Erythroblast (primary cell): Measurements from ENCODE around the gene CDKN1A.

Experiments
- DNase-seq, 2 experiments: peaks; one replicate each; lab custom pipeline; 2025; lab: John Stamatoyannopoulos, UW
- GATA1 ChIP-seq: IDR thresholded peaks from 2 replicates; pipeline ENCODE4 v1.6.1; 2011; ENCODE audit warnings: low read depth, mild to moderate bottlenecking, control low read depth, low read length, moderate library complexity
- POLR2A ChIP-seq: IDR thresholded peaks from 2 replicates; pipeline ENCODE4 v1.6.1; 2011; ENCODE audit warnings: mild to moderate bottlenecking, low read length

Gene CDKN1A

DNA sequence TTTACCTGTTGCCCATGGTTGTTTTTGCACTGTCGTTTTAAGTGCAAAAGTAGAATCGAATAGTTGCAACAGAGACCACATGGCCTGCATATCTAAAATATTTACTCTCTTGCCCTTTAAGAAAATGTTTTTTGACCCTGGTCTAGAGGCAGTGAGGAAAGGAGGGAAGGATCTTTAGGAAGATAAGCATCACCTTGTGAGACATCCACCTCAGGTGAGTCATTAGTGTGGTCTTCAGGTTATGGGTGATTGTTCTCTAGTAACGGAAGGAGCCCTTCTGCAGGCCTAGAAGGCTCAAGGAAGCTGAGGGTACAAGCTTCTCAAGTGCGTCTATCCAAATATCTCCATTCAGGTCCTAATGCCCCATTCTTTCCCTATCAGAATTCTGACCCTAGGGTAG is 12.5 kb downstream of the CDKN1A start:
- no peak for DNase-seq
- no peak for TF ChIP-seq POLR2A
- TF ChIP-seq GATA1, result no peak

DNA sequence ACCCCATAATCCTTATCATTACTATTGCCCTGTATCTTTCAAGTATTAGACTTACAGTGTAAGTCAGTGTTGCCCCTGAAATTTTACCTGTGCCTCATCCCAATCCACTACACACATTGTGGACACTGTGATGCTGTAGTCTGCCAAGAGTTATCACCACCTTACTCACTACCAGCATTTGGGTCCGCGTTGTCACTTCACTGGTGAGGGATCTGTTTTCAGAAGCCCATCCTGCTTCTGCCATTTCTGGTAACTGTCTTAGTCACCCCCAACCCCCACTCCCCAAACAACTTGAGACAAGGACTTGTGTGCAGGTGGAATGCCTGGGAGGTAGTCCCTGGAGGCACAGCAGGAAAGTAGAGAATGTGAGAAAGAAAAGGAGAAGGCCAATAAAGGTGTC is 13.1 kb downstream of the CDKN1A start:
- no peak for TF ChIP-seq GATA1
- no peak for TF ChIP-seq POLR2A
- DNase-seq, result no peak

DNA sequence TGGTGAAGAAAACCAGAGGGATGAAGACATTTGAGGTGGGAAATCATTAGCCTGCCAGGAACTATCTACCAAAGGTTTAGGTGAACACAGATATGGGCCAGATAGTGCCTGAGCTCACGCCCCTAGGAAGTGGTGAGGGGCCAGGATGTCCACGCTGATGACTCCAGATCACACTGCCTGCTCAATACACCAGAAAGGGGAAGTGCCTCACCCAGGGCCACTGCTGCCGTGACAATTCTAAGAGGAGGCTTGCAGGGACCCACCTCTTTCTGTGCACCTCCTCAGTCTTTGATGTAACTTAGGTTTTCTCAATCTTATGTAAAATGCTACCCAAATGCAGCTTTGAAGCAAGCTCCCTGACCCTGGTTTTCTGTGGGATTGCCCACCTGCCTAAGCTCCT is 13.7 kb downstream of the CDKN1A start:
- DNase-seq, result no peak
- no peak for TF ChIP-seq POLR2A
- TF ChIP-seq GATA1, result no peak

DNA sequence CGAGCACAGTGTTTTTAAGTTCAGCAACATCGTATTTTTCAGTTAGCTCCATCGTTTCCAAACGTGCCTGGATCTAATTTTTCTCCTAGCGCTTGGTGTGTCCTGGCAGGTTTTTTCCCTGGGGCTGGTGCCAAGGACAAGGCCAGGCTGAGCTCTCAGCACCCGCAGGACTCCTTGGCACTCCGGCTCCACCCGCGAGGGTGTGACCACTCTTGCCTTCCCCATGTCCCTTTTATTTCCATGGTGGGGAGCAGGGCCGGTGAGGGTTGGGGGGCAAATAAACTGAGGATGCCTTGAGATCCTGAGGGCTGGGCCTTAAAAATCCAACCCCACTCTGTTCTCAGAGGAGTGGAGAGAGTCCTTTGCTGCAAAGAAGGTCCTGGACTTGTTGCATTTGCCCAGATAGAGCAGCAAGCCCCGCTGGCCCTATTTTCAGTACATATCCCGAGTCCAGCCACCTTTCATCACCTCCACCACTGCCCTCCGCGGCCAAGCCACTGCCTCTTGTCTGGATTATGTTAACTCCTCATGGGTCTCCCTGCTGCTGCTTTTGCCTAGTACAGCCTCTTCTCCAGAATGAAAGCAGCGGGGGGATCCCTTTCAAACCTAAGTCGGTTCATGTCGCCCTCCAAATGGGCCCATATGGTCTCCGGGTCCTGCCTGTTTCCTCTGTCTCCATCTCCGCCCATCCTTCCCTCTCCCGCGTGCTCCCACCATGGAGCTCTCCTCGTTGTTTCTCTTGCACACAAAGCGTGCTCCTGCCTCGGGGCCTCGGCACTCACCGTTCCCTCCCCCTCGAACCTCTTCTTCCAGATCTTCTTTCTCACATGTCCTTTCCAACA is 14.6 kb downstream of the CDKN1A start:
- no peak for DNase-seq
- TF ChIP-seq GATA1 (no peak), POLR2A (no peak)

DNA sequence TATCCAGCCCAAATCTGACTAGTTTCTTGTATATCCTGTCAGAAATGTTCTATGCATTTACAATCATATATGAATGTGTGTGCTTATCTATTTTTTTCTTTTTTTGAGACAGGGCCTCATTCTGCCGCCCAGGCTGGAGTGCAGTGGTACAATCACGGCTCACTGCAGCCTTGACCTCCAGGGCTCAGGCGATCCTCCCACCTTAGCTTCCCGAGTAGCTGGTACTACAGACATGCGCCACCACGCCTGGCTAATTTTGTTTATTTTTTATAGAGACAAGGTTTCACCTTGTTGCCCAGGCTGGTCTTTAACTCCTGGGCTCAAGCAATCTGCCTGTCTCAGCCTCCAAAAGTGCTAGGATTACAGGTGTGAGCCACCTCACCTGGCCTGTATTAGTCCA is 16.1 kb downstream of the CDKN1A start:
- no peak for DNase-seq

DNA sequence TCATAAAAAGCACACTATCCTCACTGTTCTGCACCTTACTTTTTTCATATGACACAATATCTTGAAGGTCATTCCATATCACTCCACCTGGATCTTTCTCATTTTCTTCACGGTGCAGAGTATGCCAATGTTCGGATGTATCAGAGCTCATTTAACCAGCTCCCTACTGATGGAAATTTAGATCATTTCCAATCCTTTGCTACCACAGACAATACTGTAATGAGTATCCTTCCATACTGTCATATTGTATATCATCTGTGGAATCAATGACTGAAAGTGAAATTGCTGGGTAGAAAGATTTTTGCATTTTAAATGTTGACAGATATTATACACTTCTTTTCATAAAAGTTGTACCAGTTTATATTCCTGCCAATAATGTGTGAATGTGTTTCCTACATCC is 16.9 kb downstream of the CDKN1A start:
- TF ChIP-seq POLR2A (no peak), GATA1 (no peak)
- DNase-seq, result no peak

More for the DNA sequence above, 16.1 kb downstream of the CDKN1A start:
- TF ChIP-seq GATA1, result no peak
- no peak for TF ChIP-seq POLR2A

DNA sequence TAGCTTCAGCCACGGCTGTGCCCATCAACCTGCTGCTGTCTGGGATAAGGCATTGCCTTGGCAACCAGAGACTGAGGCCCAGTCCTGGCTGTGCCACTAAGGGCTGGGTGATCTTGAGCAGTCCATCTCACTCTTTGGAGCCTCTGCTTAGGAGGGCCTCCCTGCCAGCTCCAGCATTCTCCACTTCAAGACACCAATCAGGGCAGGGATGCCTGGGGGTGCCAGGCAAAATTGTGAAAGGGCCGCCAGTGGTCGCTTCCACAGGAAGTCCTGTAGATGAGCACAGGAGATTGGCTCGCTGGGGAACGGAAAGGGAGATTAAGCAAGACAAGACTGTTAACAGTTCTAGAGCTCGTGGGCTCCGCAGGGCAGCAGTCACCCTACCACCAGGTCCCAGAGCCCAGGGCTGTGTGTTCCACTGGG is 19.0 kb downstream of the CDKN1A start, which contains the start of gene RAB44:
Gene RAB44, plus strand, starts transcription at position 346 of the 423 bp plus-strand sequence. CDS start 6,410 bp downstream, outside the sequence.
- no peak for DNase-seq
- TF ChIP-seq GATA1 (no peak), POLR2A (no peak)

DNA sequence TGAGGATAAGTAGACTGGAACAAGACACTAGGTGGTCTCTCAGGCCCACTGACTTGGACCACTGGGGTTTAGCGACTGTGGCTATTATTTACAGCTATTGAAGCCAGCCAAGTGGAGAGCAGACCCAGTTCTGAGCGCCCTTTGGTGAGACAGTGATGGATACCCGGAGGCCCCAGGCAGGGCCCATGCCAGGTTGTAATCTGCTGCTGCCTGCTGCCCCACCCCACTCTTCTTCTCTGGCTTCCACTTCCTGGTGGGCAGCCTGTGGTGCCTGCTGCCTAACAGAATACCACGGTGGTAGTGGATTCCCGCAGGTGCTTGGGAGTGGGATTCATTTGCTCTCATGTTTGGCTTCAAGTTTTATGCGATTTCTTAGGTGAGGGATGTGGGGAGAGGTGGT is 19.7 kb downstream of the CDKN1A start:
- no peak for DNase-seq

DNA sequence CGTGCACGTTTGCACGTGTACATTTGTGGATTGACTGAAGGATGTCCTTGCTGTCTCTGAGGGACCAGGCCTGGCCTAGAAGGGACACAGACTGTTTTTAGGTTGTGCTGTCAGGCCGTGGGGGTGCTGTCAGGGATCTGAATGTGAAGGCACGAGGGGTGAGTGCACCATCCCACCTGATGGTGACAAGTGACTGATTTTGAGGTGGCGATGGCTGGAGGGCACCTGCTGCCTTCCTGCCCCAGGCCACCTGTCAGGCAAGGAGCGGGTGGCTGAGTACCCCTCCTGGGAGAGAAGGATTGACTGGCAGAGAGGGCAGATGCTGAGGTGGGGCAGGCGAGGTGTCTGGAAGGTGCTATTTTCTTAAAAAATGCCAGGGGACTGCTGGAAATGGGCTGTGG is 20.4 kb downstream of the CDKN1A start:
- no peak for DNase-seq
- TF ChIP-seq GATA1, result no peak
- no peak for TF ChIP-seq POLR2A

More for the DNA sequence above, 19.7 kb downstream of the CDKN1A start:
- TF ChIP-seq GATA1 (no peak), POLR2A (no peak)

DNA sequence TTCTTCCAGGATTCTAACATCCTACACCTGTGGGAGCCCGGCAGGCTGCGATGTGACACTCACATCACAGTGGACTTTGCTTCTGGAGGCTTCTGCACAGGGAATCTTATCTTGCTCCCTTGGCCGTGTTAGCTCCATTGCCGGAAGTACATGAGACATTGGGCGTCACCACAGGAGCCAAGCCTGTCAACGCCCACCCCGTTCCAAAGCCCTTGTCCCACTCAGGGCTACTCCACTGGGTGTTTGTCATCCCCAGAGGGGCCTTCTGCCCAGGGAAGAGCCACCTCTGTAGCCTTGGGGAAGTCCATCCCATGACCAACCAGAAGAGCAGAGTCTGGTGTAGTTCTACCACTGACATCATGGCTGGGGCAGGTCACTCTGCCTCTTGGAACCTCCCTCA is 20.8 kb downstream of the CDKN1A start:
- no peak for TF ChIP-seq POLR2A
- no peak for TF ChIP-seq GATA1
- DNase-seq, result no peak

DNA sequence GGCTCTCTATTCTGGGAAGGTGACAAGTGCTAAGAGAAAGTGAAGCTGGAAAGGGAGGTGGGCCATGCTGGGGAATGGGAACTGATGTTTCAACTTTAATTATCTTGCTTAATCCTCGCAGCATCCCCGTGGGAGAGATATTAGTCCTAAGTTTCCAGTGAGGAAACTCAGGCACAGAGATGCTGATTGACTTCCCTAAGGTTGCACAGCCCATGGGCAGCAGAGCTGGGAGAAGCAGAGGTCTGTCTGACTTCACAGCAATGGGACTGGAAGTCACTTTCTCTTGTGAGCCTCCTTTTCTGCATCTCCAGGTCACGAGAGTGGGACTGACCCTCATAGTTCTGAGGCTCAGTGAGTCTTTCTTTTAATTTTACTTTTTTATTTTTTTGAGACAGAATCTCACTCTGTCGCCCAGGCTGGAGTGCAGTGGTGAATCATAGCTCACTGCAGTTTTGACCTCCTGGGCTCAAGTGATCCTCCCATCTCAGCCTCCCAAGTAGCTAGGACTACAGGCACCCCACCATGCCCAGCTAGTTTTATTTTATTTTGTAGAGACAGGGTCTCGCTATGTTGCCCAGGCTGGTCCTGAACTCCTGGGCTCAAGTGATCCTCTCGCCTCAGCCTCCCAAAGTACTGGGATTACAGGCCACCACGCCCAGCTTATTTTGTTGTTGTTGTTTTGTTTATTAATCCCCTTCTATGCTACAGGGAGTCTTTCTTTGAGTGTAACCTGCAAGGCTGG is 21.7 kb downstream of the CDKN1A start:
- no peak for DNase-seq
- TF ChIP-seq POLR2A (no peak), GATA1 (no peak)

DNA sequence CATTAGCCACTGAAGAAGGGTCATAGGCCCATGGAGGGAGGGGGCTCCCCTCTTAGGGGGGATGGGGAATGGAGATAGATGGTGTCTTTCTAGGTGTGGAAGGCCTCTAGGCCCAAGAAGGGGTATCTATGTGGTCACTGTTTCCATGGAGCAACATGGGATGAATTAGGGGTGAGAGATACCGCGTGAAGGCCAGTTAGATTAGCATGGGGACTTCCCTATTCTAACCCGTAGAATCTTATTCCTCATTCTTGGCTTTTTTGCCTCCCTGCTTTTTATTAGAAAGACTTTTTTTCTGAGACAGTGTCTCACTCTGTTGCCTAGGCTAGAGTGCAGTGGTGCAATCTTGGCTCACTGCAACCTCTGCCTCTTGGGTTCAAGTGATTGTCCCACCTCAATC is 22.3 kb downstream of the CDKN1A start:
- TF ChIP-seq POLR2A, result no peak
- DNase-seq, result no peak

DNA sequence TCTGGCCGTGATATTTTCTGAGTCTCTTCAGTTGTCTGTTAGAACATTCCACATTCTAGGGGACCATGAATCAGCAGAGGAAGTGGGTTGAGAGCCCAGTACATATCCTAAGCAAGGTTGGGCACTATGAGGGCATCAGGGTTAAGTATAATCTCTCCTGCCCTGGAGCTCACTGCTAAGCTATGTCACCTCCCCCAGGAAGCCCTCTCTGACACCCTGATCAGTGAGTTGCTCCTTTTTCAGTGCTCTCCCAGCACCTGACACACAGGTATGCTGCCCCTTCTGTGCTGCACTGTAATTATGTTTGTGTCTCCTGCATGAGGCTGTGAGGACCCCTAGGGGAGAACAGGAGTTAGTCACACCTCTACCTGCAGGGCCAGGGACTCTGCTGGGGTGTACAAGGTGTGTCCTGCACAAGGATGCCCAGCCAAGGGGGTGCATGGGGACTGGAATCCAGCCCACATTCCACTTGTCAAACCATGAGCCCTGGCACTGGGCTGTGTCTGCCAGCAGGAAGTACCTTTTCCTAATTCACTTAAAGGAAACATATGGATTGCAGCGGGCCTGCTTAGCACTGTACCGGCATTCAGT is 23.0 kb downstream of the CDKN1A start:
- DNase-seq, result no peak
- TF ChIP-seq GATA1 (no peak), POLR2A (no peak)

DNA sequence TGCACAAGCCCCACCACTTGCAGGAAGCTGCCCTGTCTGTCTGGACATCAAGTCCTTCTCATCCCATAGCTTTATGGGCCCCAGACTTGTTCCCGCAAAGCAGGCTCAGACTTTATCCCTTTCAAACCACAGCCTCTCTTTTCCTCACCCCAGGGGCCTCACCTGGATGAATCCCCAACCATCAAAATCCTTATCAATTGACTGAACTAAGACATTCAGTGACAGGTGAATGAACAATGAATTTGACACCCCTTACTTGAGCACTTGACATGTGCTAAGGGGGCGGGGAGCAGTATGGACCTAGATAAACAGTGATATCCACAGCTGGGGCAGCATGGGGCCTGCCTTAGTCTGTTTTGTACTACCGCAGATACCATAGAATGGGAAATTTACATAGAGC is 24.1 kb downstream of the CDKN1A start:
- no peak for DNase-seq
- TF ChIP-seq GATA1 (no peak), POLR2A (no peak)
